ENCODE results near the gene OR10A5. TPM values are rescaled to one million over a fixed set of nuclear protein-coding genes. Genes with fewer than 3 reads are reported as not detected.
"Not testable (repeated sequence)": the region's sequence is repeated elsewhere in the genome, so short reads cannot be mapped to it uniquely, and the experiment has no call there.

The OR10A5 gene
- total and polyA plus RNA-seq, 5 experiments from 2014 or later: not detected

DNA sequence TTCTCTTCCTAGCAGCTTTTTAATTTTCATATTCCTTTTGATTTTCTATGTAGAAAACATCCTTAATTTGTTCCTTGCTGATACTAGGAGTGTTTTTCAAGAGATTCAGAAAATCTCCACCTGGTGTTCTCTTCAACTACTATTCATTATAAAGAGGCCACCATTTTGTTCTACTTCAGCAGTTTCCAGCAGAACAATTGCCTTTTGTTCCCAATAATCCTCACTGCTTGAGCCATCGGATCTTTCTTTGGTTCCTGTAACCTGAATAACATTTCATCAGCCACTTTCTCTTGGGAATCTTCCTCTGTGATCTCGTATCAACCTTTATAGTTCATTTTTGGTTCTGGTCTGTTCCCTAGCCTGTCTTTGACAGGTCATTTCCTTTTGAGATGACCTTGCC lies 1.8 kb upstream of the OR10A5 start:
- Mint-ChIP-seq H3K27ac (no peak overlapping the region), H3K4me1 (no peaks in the 10 kb centered on the region), H3K4me3 (no peak overlapping the region), H3K9me3 (no peaks in the 10 kb centered on the region), H3K36me3 (no peaks in the 10 kb centered on the region), H3K27me3 (peaks cover 11 to 57% (median 25%) of the 10 kb centered on the region in 5 donors)
- POLR2A ChIA-PET: no interaction called here
- ATAC-seq: no peak
- DNase-seq: no peak

DNA sequence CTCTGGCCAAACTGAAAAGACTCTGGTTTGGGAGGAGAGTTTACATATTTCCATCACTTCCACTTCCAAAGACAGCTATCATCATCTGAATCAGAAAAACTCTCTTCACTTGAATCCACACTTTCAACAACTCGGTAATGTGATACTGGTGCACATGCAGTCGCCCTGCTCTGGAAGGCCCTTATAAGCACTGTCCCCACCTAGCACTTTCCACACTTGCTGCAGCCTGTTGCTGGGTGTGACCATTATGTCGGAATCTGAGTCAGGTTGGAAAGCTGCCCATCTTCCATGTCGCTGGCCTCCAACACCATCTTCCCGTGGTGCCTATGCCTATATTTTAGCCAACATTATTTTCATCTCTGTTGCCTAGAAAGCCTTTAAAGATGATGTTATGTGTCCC lies 1.1 kb upstream of the OR10A5 start:
- Mint-ChIP-seq H3K9me3 (peaks cover 0 to 2% (median 0%) of the 10 kb centered on the region in 9 donors), H3K27ac (no peak overlapping the region), H3K4me1 (no peaks in the 10 kb centered on the region), H3K27me3 (peaks cover 13 to 57% (median 25%) of the 10 kb centered on the region in 5 donors), H3K4me3 (no peak overlapping the region), H3K36me3 (no peaks in the 10 kb centered on the region)
- ATAC-seq (no peak), DNase-seq (no peak)
- POLR2A ChIA-PET: no interaction called here

DNA sequence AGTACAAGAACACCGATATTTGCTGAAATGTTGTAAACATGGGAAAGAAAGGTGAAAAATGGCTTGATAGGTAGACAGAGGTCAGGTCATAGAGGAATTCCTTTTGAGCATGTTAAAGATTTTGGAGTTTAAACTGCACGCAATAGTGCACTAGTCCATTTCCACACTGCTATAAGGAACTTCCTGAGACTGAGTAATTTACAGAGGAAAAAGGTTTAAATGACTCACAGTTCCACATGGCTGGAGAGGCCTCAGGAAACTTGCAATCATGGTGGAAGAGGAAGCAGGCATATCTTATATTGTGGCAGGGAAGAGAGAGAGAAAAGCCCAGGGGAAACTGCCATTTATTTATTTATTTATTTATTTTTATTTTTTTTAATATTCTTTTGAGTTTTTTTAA lies 5.0 kb downstream of the OR10A5 start:
- no peak for ATAC-seq
- H3K36me3 Mint-ChIP-seq: peaks cover 0 to 14% (median 0%) of the 10 kb centered on the region in 3 donors
- no peak overlapping the region for H3K27ac Mint-ChIP-seq
- no peaks in the 10 kb centered on the region for H3K4me1 Mint-ChIP-seq
- POLR2A ChIA-PET: no interaction called here
- DNase-seq: no peak
- peaks cover 7 to 28% (median 14%) of the 10 kb centered on the region in 9 donors for H3K9me3 Mint-ChIP-seq
- H3K27me3 Mint-ChIP-seq: peaks cover 12 to 35% (median 15%) of the 10 kb centered on the region in 5 donors
- H3K4me3 Mint-ChIP-seq: no peak overlapping the region

DNA sequence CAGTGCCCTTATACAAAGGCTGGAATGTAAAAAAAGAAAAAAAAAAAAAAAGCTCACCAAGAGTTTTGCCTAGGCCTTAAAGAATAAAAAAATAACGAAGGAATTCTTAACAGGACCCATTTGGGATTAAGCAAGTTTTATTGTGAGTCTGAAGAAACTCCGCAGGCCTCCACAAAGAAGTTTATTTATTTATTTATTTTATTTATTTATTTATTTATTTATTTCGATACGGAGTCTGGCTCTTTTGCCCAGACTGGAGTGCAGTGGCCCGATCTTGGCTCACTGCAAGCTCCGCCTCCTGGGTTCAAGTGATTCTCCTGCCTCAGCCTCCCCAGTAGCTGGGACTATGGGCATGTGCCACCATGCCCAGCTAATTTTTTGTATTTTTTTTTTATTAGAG lies 9.3 kb downstream of the OR10A5 start:
- H3K27ac Mint-ChIP-seq, ATAC-seq, DNase-seq, POLR2A ChIA-PET, H3K4me3 Mint-ChIP-seq, H3K4me1 Mint-ChIP-seq: not testable (repeated sequence)
- H3K9me3 Mint-ChIP-seq: peaks cover 7 to 33% (median 18%) of the 10 kb centered on the region in 9 donors
- peaks cover 0 to 20% (median 0%) of the 10 kb centered on the region in 3 donors for H3K36me3 Mint-ChIP-seq
- peaks cover 6 to 18% (median 14%) of the 10 kb centered on the region in 5 donors for H3K27me3 Mint-ChIP-seq

DNA sequence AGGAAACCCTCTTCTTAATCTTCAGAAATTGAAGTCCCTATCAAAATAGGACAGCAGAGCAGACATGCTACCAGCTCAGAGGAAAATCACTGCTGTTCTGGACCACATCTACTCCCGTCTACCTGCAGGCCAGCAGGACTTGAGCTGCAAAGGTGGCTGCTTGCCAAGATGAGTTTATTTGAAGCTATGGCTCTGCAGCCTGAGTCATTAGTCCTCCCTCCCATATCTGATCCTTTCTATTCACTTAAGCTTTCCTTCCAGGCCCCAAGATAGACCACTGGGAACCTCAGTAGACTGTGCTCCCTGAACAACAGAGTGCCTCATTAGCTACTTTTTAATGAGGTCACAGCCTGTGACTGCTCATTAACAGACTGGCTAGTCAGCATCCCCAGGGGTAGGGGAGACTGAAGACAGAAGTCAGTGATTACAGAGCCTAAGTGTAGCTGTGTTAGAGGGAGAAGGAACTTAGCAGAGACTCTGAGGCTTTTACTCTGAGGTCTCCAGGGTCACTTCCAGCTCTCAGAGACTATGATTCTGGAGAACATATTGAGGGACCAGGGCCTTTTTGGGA lies 10.6 kb downstream of the OR10A5 start:
- Mint-ChIP-seq H3K27ac (no peak overlapping the region), H3K4me1 (no peaks in the 10 kb centered on the region), H3K36me3 (peaks cover 0 to 16% (median 0%) of the 10 kb centered on the region in 3 donors), H3K4me3 (no peak overlapping the region), H3K27me3 (peaks cover 6 to 17% (median 10%) of the 10 kb centered on the region in 5 donors), H3K9me3 (peaks cover 7 to 33% (median 19%) of the 10 kb centered on the region in 9 donors)
- POLR2A ChIA-PET: no interaction called here
- DNase-seq (no peak), ATAC-seq (no peak)

DNA sequence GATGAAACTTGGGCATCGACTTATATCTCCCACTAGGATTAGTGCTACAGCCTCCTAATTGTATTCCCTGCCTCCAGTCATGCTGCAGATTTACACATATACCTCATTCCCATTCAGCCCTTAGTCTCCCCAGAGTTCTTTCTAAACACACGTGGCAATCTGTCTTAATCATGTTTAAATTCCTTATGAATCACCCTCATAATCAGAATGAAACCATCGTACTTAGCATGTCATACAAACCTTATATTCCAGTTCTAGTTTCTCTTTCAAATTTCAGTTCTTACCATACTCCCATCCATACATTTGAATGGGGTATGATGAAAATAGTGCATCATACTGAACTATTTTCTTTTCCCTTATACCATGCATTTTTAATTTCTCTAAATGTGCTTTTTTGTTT lies 11.4 kb downstream of the OR10A5 start:
- DNase-seq (no peak), ATAC-seq (no peak)

DNA sequence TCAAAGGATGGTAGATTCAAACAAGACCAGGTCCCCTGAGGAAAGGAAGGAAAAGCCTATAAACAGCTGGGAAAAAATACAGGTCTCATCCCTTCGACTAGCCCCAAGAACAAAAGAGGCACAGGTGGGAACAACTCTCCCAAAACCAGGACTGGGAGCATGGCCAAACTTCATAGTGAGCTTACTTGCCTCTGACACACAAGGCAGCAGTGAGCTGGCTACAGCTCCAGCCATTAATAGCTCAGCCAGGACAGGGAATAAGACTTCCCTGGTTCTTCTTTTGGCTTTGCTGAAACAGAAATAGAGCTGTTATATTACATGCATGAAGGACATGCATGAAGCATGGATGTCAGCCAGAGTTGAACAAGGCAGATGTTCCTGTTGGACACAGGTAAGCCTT lies 17.5 kb downstream of the OR10A5 start, which contains the start of gene OR10A2:
Gene OR10A2, plus strand, starts transcription at position 97 of the 400 bp plus-strand sequence. CDS start 6,698 bp downstream, outside the sequence.
- Mint-ChIP-seq H3K9me3 (peaks cover 0 to 13% (median 6%) of the 10 kb centered on the region in 9 donors), H3K27me3 (peaks cover 6 to 19% (median 8%) of the 10 kb centered on the region in 5 donors), H3K4me1 (peaks cover 0 to 2% (median 0%) of the 10 kb centered on the region in 4 donors), H3K27ac (peak within 1 kb of the TSS in 1 of 10 donors; percentile 7), H3K4me3 (no peak within 1 kb of the TSS), H3K36me3 (peaks cover 0 to 7% (median 0%) of the 10 kb centered on the region in 3 donors)
- DNase-seq: no peak
- no peak for ATAC-seq
- POLR2A ChIA-PET: no interaction called here

More for the DNA sequence above, 11.4 kb downstream of the OR10A5 start:
- Mint-ChIP-seq H3K4me3 (no peak overlapping the region), H3K27ac (no peak overlapping the region), H3K36me3 (peaks cover 0 to 12% (median 0%) of the 10 kb centered on the region in 3 donors), H3K27me3 (peaks cover 6 to 19% (median 10%) of the 10 kb centered on the region in 5 donors), H3K4me1 (no peaks in the 10 kb centered on the region), H3K9me3 (peaks cover 6 to 28% (median 15%) of the 10 kb centered on the region in 9 donors)
- POLR2A ChIA-PET: no interaction called here

DNA sequence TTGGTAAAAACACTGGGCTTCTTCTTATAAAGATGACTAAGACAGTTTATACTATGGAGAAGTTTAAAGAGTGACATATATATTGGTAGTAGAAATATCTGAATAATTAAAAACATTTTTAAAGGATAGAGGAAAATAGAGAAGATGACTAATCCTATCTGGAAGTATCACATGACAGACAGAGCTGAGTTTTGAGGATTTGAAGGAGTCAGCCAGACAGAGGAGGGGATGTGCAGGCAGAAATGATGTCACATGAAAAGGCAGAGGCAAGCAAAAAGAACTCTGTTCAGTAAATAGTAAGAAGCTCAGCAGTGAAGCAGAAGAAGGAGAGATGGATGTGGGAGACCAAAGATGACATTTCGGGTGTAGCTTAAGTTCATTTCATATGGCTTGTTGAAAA lies 19.0 kb downstream of the OR10A5 start:
- POLR2A ChIA-PET: no interaction called here
- Mint-ChIP-seq H3K4me3 (no peak overlapping the region), H3K27ac (no peak overlapping the region), H3K4me1 (peaks cover 0 to 2% (median 0%) of the 10 kb centered on the region in 4 donors), H3K27me3 (peaks cover 5 to 21% (median 7%) of the 10 kb centered on the region in 5 donors), H3K9me3 (peaks cover 0 to 8% (median 4%) of the 10 kb centered on the region in 9 donors), H3K36me3 (peaks cover 0 to 5% (median 0%) of the 10 kb centered on the region in 3 donors)
- no peak for DNase-seq
- no peak for ATAC-seq

DNA sequence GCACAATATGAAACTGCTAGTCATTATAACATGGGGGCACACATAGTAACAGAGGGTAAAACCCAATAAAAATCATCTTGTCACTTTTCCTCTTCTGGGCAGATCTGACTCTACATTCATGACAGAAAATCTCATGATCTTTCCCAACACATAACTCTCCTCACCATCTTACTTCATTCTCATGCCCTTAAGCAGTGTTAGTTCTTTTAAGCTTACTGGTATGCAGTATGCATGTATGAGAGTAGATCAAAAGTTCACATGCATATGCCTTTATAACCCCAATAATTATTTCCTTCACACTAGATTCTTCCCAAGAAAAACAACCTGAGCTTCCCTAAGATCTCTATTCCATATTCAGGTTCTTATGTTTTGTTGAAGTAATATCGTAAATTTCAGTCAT lies 25.8 kb downstream of the OR10A5 start:
- ATAC-seq: no peak
- no peak overlapping the region for H3K27ac Mint-ChIP-seq

DNA sequence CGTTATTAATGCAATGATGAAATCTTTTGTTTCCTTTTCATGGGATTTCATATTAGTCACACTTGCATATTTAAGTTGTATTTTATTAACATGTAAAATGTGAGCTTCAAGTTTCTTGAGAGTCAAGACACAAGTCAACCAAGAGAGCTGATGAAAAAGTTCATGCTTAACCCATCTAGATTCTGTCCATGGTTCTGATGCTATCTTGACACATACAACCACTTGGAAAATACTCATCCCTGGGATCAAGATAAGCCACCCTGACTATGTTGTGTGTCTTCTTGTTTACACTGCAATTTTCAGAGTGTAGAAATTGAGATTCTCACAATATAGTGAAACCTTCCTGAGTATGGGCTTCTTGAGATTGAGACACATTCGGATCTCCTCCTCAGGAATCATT lies 30.3 kb downstream of the OR10A5 start:
- Mint-ChIP-seq H3K9me3 (peaks cover 0 to 3% (median 0%) of the 10 kb centered on the region in 9 donors), H3K4me1 (no peaks in the 10 kb centered on the region), H3K36me3 (no peaks in the 10 kb centered on the region), H3K4me3 (no peak overlapping the region), H3K27me3 (peaks cover 11 to 46% (median 19%) of the 10 kb centered on the region in 5 donors), H3K27ac (no peak overlapping the region)
- DNase-seq (no peak), ATAC-seq (no peak)
- POLR2A ChIA-PET: no interaction called here

More for the DNA sequence above, 25.8 kb downstream of the OR10A5 start:
- H3K27me3 Mint-ChIP-seq: peaks cover 7 to 34% (median 19%) of the 10 kb centered on the region in 5 donors
- H3K4me1 Mint-ChIP-seq: no peaks in the 10 kb centered on the region
- POLR2A ChIA-PET: no interaction called here
- no peak overlapping the region for H3K4me3 Mint-ChIP-seq
- DNase-seq: no peak
- H3K9me3 Mint-ChIP-seq: peaks cover 0 to 2% (median 0%) of the 10 kb centered on the region in 9 donors
- H3K36me3 Mint-ChIP-seq: no peaks in the 10 kb centered on the region

DNA sequence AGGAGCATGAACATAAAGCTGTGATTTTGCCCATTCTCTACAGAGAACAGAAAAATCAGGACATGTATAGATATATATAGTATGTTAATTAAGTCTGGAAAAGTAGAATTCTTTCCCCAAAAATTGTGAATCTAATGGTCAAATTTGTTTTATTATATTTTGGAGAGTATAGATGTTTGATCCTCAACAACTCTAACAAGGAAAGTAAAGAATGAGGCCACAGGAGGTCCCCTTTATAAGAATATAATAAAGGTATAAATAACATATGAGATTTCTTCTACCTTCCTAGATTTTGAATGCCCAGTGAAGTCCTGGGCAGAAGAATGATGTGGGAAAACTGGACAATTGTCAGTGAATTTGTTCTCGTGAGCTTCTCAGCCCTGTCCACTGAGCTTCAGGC lies 30.8 kb downstream of the OR10A5 start, which contains the start of gene OR10A4:
Gene OR10A4, plus strand, starts transcription at position 301 of the 400 bp plus-strand sequence. Its CDS starts 23 bp downstream, at position 324.
- DNase-seq (no peak), ATAC-seq (no peak)
- H3K4me3 Mint-ChIP-seq: no peak within 1 kb of the TSS
- H3K9me3 Mint-ChIP-seq: peaks cover 0 to 3% (median 0%) of the 10 kb centered on the region in 9 donors
- H3K27ac Mint-ChIP-seq: no peak within 1 kb of the TSS
- H3K36me3 Mint-ChIP-seq: no peaks in the 10 kb centered on the region
- POLR2A ChIA-PET: no interaction called here
- H3K4me1 Mint-ChIP-seq: no peaks in the 10 kb centered on the region
- H3K27me3 Mint-ChIP-seq: peaks cover 14 to 46% (median 17%) of the 10 kb centered on the region in 5 donors

DNA sequence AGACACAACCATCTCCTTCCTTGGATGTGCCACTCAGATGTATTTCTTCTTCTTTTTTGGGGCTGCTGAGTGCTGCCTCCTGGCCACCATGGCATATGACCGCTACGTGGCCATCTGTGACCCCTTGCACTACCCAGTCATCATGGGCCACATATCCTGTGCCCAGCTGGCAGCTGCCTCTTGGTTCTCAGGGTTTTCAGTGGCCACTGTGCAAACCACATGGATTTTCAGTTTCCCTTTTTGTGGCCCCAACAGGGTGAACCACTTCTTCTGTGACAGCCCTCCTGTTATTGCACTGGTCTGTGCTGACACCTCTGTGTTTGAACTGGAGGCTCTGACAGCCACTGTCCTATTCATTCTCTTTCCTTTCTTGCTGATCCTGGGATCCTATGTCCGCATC lies 31.4 kb downstream of the OR10A5 start:
- H3K4me1 Mint-ChIP-seq: no peaks in the 10 kb centered on the region
- H3K9me3 Mint-ChIP-seq: peaks cover 0 to 3% (median 0%) of the 10 kb centered on the region in 9 donors
- no peak for DNase-seq
- ATAC-seq: no peak
- H3K27ac Mint-ChIP-seq: no peak overlapping the region
- H3K36me3 Mint-ChIP-seq: no peaks in the 10 kb centered on the region
- H3K4me3 Mint-ChIP-seq: no peak overlapping the region
- POLR2A ChIA-PET: no interaction called here
- peaks cover 15 to 48% (median 18%) of the 10 kb centered on the region in 5 donors for H3K27me3 Mint-ChIP-seq

DNA sequence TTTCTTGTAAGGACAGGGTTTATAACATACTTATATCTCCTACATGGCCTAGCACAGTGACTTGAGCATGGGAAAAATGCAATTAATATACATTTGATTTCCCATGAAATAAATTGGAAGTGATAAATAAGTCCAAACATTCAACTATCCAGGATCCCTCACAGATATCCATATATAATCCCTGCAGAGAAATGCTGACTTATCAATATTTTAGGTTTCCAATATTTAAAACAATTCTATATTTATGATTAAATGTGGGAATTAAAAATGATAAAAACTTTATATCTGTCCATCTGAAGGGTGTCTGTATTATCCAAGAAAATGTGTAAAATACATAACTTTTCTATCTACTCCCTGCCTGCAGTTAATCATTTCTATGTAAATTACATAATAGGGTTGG lies 37.3 kb downstream of the OR10A5 start:
- no peak overlapping the region for H3K4me3 Mint-ChIP-seq
- no peak overlapping the region for H3K27ac Mint-ChIP-seq
- H3K27me3 Mint-ChIP-seq: peaks cover 11 to 52% (median 20%) of the 10 kb centered on the region in 5 donors
- DNase-seq (no peak), ATAC-seq (no peak)
- peaks cover 0 to 10% (median 0%) of the 10 kb centered on the region in 9 donors for H3K9me3 Mint-ChIP-seq
- H3K36me3 Mint-ChIP-seq: no peaks in the 10 kb centered on the region
- POLR2A ChIA-PET: no interaction called here
- H3K4me1 Mint-ChIP-seq: no peaks in the 10 kb centered on the region

Measured in naive thymus-derived CD8-positive, alpha-beta T cell (primary cell).